Measurements from ENCODE around the gene IFT122.
"Not testable (repeated sequence)": the region's sequence is repeated elsewhere in the genome, so short reads cannot be mapped to it uniquely, and the experiment has no call there.

The IFT122 gene

GRCh38 chr3:129439817-129440617 is at the start of gene IFT122, which contains the start of gene MBD4:
IFT122 (plus strand) TSS chr3:129440224; CDS start chr3:129440331, 107 bp downstream.
MBD4 (minus strand) TSS chr3:129439948; CDS start chr3:129439833, 115 bp downstream.
- DNase-seq: peak; percentile 99

- DNase-seq: not testable (repeated sequence)
These were observed 48.4 kb upstream of the IFT122 start for GRCh38 chr3:129391583-129391982.

GRCh38 chr3:129392106-129392887 is 47.7 kb upstream of the IFT122 start:
- DNase-seq: not testable (repeated sequence)

- DNase-seq: no peak
These were observed 46.8 kb upstream of the IFT122 start for GRCh38 chr3:129393271-129393670.

GRCh38 chr3:129393760-129394564 is 46.1 kb upstream of the IFT122 start:
- DNase-seq: not testable (repeated sequence)

- no peak for DNase-seq
These were observed 41.2 kb upstream of the IFT122 start for GRCh38 chr3:129398803-129399144.

GRCh38 chr3:129399145-129399894 is 40.7 kb upstream of the IFT122 start:
- peak; percentile 92 for DNase-seq

GRCh38 chr3:129399895-129400357 is 40.1 kb upstream of the IFT122 start:
- no peak for DNase-seq

GRCh38 chr3:129402210-129402609 is 37.8 kb upstream of the IFT122 start:
- DNase-seq: no peak

GRCh38 chr3:129402616-129403015 is 37.4 kb upstream of the IFT122 start:
- DNase-seq: no peak

GRCh38 chr3:129403450-129403849 is 36.6 kb upstream of the IFT122 start:
- no peak for DNase-seq

GRCh38 chr3:129404130-129404529 is 35.9 kb upstream of the IFT122 start:
- no peak for DNase-seq

- no peak for DNase-seq
These were observed 35.4 kb upstream of the IFT122 start for GRCh38 chr3:129404610-129405009.

GRCh38 chr3:129409541-129409940 is 30.5 kb upstream of the IFT122 start:
- DNase-seq: no peak

- no peak for DNase-seq
These were observed 29.1 kb upstream of the IFT122 start for GRCh38 chr3:129410971-129411370.

GRCh38 chr3:129412542-129413198 is 27.4 kb upstream of the IFT122 start:
- DNase-seq: no peak

GRCh38 chr3:129413238-129413637 is 26.8 kb upstream of the IFT122 start:
- DNase-seq: not testable (repeated sequence)

- DNase-seq: no peak
These were observed 26.1 kb upstream of the IFT122 start for GRCh38 chr3:129413687-129414506.

- DNase-seq: no peak
These were observed 24.6 kb upstream of the IFT122 start for GRCh38 chr3:129415378-129415777.

- no peak for DNase-seq
These were observed 24.2 kb upstream of the IFT122 start for GRCh38 chr3:129415830-129416229.

GRCh38 chr3:129416415-129416814 is 23.6 kb upstream of the IFT122 start:
- DNase-seq: no peak

Data from NCI-H446 treated with DMSO at 0.1 percent for 48 hours (cell line).